ENCODE results near the gene TBCE.

Gene TBCE

DNA sequence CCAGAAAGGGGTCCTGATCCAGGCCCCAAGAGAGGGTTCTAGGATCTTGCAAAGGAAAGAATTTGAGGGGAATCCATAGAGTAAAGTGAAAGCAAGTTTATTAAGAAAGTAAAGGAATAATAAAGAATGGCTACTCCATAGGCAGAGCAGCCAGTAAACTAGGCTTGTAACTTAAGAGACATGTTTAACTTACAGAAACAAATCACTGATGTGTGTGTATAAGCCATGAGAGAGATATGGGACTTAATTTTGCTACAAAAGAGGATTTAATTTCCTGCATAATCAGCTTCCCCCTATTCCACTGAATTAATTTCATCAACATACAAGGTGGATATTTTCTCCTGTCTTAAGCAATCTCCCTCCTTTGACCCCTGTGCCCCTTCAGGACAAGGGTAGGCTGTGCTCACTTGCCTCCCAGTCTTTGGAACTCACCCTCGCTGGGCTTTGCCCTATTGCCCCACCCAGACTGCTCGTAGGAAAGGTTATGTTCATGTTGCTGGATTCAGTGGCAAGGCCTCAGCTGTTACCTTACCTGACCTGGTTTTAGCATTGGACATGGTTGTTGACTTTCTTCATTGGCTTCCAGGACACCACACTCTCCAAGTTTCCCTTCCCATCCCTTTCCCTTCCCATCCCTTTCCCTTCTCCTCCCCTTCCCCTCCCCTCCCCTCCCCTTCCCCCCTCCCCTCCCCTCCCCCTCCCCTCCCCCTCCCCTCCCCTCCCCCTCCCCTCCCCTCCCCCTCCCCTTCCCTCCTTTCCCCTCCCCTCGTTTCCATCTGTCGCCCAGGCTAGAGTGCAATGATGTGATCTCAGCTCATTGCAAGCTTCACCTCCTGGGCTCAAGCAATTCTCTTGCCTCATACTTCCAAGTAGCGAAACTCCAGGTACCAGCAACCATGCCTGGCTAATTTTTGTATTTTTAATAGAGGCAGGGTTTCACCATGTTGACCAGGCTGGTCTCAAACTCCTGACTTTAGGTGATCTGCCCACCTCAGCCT is 44.6 kb downstream of the TBCE start:
- no peak for DNase-seq

GRCh38 chr1:235415008-235415904 is 48.0 kb downstream of the TBCE start:
- DNase-seq: peak; percentile 19

DNA sequence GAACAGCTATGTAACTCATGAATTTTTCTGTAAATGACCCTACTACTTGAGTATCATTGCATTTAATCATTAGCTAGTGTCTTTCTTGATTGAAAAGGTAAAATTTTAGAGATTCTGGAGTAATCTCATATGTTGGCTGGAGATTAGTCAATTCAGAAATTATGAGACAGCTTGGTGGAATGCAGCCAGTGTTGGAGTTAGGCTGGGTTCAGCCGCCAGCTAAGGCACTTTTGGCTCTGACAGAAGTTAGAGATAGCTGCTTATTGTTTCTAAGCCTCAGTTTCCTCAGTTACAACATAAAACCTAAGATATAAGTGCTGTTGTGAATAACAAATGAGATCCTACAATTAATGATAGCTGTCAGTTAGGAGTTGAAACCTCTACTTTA is 49.4 kb downstream of the TBCE start:
- DNase-seq: no peak

GRCh38 chr1:235417086-235417697 is 50.0 kb downstream of the TBCE start:
- no peak for DNase-seq

- DNase-seq: no peak
These were observed 54.5 kb downstream of the TBCE start for GRCh38 chr1:235421751-235422150.

- no peak for DNase-seq
These were observed 56.0 kb downstream of the TBCE start for GRCh38 chr1:235423214-235423652.

DNA sequence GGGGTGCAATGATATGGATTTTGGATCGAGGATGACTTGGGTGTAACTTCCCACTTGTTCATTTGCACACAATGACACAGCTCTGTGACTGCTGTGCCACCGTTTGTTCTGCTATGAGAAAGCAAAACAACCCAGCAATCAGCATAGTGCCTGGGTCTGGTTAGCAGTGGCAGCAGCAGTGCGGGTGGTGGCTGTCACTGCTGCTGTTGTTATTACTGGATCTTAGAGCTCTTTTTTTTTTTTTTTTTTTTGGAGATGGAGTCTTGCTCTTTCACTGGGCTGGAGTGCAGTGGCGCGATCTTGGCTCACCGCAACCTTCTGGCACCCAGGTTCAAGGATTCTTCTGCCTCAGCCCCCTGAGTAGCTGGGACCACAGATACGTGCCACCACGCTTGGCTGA is 56.9 kb downstream of the TBCE start:
- no peak for DNase-seq

DNA sequence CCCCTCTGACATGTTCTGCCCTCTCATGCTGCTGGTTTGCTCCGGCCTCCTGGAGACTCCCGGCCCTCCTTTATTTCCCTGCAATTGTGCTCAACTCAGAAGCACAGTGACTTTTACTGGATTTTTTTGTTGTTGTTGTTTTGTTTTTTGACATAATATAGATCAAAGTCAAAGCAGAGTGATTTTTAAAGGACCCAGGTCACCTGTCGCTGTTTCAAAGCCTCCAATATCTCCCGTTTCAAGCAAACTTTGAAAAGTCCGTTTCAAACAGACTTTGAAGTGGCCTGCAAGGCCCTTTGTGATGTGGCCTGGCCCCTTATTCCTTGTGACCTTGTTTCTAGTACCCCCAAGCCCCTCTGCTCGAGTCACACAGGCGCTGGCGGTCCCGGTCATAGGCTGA is 58.1 kb downstream of the TBCE start:
- DNase-seq: no peak

DNA sequence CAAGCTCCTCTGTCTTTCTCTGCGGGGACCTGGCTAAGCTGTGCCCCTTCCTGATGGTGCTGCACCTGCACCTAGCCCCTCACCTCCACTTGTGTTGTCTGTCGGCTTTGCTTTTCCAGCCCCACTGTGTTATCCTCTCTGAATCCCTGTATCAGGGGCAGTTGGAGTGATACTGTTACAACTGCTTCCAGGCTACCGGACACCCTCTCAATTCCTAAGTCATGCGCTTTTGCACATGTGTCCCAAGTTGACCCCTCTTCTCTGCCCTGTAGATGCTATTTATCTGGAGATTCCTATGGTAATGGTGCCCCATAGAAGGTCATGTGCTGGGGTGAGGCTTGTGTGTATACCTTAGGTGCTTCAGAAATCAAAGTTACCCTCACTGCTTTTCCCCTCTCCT is 58.9 kb downstream of the TBCE start:
- DNase-seq: no peak

- DNase-seq: no peak
These were observed 59.5 kb downstream of the TBCE start for GRCh38 chr1:235426680-235427079.

DNA sequence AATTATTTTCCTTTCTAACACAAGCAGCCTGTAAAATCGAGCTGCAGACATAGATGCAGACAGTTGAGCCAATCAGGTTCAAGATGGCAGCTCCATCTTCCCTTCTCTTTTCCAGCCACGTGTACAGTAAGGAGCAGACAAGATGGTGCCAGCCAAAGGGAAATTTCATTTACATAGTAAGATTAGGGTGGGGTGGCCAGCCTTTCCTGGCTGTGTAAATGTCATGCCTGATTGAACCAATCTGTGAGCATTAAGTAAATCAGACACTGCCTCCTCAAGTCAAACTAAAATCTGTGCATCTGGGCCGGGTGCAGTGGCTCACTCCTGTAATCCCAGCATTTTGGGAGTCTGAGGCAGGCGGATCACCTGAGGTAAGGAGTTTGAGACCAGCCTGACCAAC is 60.2 kb downstream of the TBCE start:
- no peak for DNase-seq

- DNase-seq: no peak
These were observed 61.9 kb downstream of the TBCE start for GRCh38 chr1:235429143-235429542.

- no peak for DNase-seq
These were observed 63.8 kb downstream of the TBCE start for GRCh38 chr1:235430991-235431390.

- DNase-seq: no peak
These were observed 66.8 kb downstream of the TBCE start for GRCh38 chr1:235434001-235434400.

- DNase-seq: no peak
These were observed 74.0 kb downstream of the TBCE start for GRCh38 chr1:235441159-235441685.

DNA sequence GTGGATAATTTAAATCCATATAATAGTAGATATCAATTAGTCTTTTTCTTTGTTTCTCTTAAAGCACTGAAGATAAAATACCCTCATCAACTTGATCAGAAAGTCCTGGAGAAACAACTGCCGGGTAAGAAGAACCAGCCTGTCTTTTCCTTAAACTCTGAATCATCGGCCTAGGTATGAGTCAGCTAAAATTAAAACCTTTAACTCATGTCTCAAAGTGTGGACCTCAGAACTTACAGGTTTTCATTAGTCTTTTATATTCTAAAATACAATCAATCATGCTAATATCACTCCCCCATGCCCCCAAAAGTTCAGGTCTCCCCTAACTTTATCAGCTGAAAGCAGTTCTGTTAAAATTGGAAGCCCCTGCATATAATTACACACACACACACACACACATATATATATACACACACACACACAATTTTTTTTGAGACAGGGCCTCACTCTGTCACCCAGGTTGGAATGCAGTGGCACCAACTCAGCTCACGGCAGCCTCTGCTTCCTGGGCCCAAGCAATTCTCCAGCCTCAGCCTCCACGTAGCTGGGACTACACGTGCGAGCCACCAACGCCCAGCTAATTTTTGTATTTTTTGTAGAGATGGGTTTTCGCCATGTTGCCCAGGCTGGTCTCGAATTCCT is 75.7 kb downstream of the TBCE start:
- no peak for DNase-seq

- DNase-seq: no peak
These were observed 81.4 kb downstream of the TBCE start for GRCh38 chr1:235448616-235449015.

- DNase-seq: no peak
These were observed 83.2 kb downstream of the TBCE start for GRCh38 chr1:235450433-235450832.

DNA sequence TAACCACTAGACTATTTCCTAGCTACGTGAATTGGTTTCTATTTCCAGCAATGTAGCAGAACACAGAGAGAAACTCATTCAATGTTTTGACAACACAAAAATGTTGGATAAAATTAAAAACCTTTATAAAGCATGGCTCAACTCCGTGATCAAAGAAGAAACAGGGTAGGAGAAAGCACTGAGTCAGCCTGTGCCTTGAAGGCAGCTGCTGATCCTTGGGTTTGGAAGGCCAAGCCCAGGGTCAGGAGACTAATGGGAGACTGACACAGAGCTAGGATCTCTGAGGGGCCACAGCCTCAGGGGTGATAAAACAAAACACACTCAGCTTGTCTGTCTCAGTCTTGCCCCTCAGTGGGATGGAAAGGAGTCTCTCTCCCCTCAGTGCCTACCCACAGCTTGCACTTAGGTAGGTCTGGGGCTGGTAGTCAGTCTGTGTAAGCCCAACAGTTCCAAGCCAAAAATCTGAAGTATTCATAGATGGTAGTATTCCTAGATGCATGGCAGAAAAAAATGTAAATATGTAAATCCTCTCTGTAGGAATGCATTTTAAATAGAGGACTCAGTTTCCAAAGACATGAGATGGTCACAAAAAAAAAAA is 83.8 kb downstream of the TBCE start:
- no peak for DNase-seq

DNA sequence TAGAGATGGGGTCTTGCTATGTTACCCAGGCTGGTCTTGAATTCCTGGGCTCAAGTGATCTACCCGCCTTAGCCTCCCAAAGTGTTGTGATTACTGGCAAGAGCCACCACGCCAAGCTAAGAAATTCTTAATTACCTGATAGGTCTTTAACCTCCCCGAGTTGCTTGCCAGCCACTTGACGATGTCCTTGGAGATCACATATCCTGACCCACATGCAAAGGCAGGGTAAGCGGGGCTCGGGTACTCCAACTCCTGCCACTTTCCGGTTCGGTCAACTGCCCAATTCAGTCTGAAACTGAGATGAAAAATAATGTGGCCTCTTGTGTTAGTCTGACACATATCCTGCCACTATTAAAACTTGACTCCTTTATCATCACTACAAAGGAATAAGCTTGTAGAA is 86.8 kb downstream of the TBCE start:
- DNase-seq: no peak

DNA sequence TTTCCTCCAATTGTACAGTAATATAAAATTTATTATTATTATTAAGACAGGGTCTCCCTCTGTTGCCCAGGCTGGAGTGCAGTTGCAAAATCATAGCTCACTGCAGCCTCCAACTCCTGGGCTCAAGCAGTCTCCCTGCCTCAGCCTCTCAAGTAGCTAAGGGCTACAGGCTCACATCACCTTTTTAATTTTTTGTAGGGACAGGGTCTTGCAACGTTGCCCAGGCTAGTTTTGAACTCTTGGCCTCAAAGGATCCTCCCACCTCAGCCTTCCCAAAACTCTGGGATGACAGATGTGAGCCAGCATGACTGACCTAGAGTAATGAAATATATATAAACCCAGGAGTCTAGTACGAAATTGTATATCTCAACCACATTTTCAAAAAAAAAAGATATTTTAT is 87.9 kb downstream of the TBCE start:
- DNase-seq: no peak

GRCh38 chr1:235455823-235456222 is 88.6 kb downstream of the TBCE start:
- no peak for DNase-seq
